NB4 (cell line): ENCODE data around the gene RPP38.

Experiments
- DNase-seq: peaks from one replicate; pipeline ENCODE4 v3.0.0; 2010; ENCODE audit warnings: low read depth
- H3K4me3 ChIP-seq: one replicate; pipeline ENCODE4 v1.5.1; 2011; ENCODE audit warnings: mild to moderate bottlenecking, low read depth, low read length, moderate library complexity
- CTCF ChIP-seq: IDR thresholded peaks from one replicate; pipeline ENCODE4 v1.5.1; 2012; ENCODE audit warnings: low read depth, low read length
- MAX ChIP-seq: IDR thresholded peaks from 2 replicates; pipeline ENCODE4 v1.6.1; 2011; ENCODE audit warnings: low read depth, low read length
- MYC ChIP-seq: IDR thresholded peaks from 2 replicates; pipeline ENCODE4 v1.6.1; 2011; ENCODE audit warnings: low read depth, low read length
- POLR2A ChIP-seq: IDR thresholded peaks from 2 replicates; pipeline ENCODE4 v1.6.1; 2011; ENCODE audit warnings: mild to moderate bottlenecking; ENCODE audit not compliant: insufficient read length; ENCODE audit errors: extremely low read depth

The RPP38 gene

GRCh38 chr10:15147594-15148392 lies 50.6 kb downstream of the RPP38 start:
- no peak for DNase-seq
- no peak overlapping the region for H3K4me3 ChIP-seq
- TF ChIP-seq CTCF = no peak
- TF ChIP-seq MAX = no peak
- TF ChIP-seq POLR2A = no peak
- no peak for TF ChIP-seq MYC

- DNase-seq = no peak
- TF ChIP-seq POLR2A (no peak), CTCF (no peak), MYC (no peak), MAX (no peak)
- H3K4me3 ChIP-seq = no peak overlapping the region
These were observed 52.1 kb downstream of the RPP38 start for GRCh38 chr10:15149042-15149771.

GRCh38 chr10:15150563-15150962 lies 53.4 kb downstream of the RPP38 start:
- H3K4me3 ChIP-seq = no peak overlapping the region
- no peak for DNase-seq
- TF ChIP-seq MYC (no peak), MAX (no peak)

- no peak for TF ChIP-seq MYC
- TF ChIP-seq MAX = no peak
- no peak for TF ChIP-seq POLR2A
- no peak for TF ChIP-seq CTCF
- H3K4me3 ChIP-seq = no peak overlapping the region
- no peak for DNase-seq
These were observed 55.4 kb downstream of the RPP38 start for GRCh38 chr10:15152556-15152955.
